ENCODE data around the gene PIK3AP1.

Gene PIK3AP1

GRCh38 chr10:96587264-96588059, 132.9 kb downstream of the PIK3AP1 start:
- TF ChIP-seq CTCF (IDR thresholded peaks at IDR 0.05; ENCODE audit: low read depth, low read length): no peak
- DNase-seq (ENCODE audit: extremely low read depth, low read depth): peak; percentile 71

GRCh38 chr10:96586419-96587263, 133.7 kb downstream of the PIK3AP1 start, which contains the start of gene TM9SF3:
Gene TM9SF3, minus strand, starts transcription at chr10:96587012. Its CDS starts 177 bp downstream, at chr10:96586835.
- no peak for TF ChIP-seq CTCF (IDR thresholded peaks at IDR 0.05; ENCODE audit: low read depth, low read length)
- peak; percentile 70 for DNase-seq (ENCODE audit: extremely low read depth, low read depth)

GRCh38 chr10:96585736-96586418, 134.4 kb downstream of the PIK3AP1 start:
- TF ChIP-seq CTCF (IDR thresholded peaks at IDR 0.05; ENCODE audit: low read depth, low read length): no peak
- DNase-seq (ENCODE audit: extremely low read depth, low read depth): no peak

- no peak for DNase-seq (ENCODE audit: extremely low read depth, low read depth)
- no peak for TF ChIP-seq CTCF (IDR thresholded peaks at IDR 0.05; ENCODE audit: low read depth, low read length)
Measured at GRCh38 chr10:96584474-96584873, 135.8 kb downstream of the PIK3AP1 start.

GRCh38 chr10:96584035-96584434, 136.3 kb downstream of the PIK3AP1 start:
- no peak for TF ChIP-seq CTCF (IDR thresholded peaks at IDR 0.05; ENCODE audit: low read depth, low read length)
- DNase-seq (ENCODE audit: extremely low read depth, low read depth): no peak

- no peak for DNase-seq (ENCODE audit: extremely low read depth, low read depth)
- no peak for TF ChIP-seq CTCF (IDR thresholded peaks at IDR 0.05; ENCODE audit: low read depth, low read length)
Measured at GRCh38 chr10:96579133-96579532, 141.2 kb downstream of the PIK3AP1 start.

All from AG09319 (cell line).